Peyer's patch (tissue), 4 donors: ENCODE measurements around the gene NAT10. TPM values are rescaled to one million over a fixed set of nuclear protein-coding genes. Genes with fewer than 3 reads are reported as not detected.
A peak's percentile ranks its signal among the peaks of the same experiment; 100 is the strongest.

Experiments used
- DNase-seq, 3 donors: peaks; one replicate each; pipeline ENCODE4 v3.0.0-alpha.2; 2017 to 2019
- H3K27ac ChIP-seq, 4 donors: fragments of 200-600 bp; sonication (generic); one replicate each; pipeline ENCODE4 v1.5.1; 2016 to 2019
- H3K27me3 ChIP-seq, 2 donors: fragments of 200-600 bp; sonication (generic); one replicate each; pipeline ENCODE4 v1.5.1; 2019
- H3K36me3 ChIP-seq, 3 donors: fragments of 200-600 bp; sonication (generic); one replicate each; pipeline ENCODE4 v1.5.1; 2016 to 2019
- H3K4me1 ChIP-seq, 4 donors: fragments of 200-600 bp; sonication (generic); one replicate each; pipeline ENCODE4 v1.5.1; 2016 to 2019
- H3K4me3 ChIP-seq, 4 donors: fragments of 200-600 bp; sonication (generic); 1 replicate in 3 of 4; 2 replicates in 1 of 4; pipeline ENCODE4 v1.5.1; 2016 to 2019; ENCODE audit warnings: mild to moderate bottlenecking in 1 of 4
- H3K9me3 ChIP-seq, 4 donors: fragments of 200-600 bp; sonication (generic); one replicate each; pipeline ENCODE4 v1.5.1; 2016 to 2019; ENCODE audit warnings: mild to moderate bottlenecking in 1 of 4
- POLR2A ChIP-seq, 2 donors: fragments of 450-650 bp; IDR thresholded peaks; one replicate each; pipeline ENCODE4 v1.5.1; 2017; ENCODE audit warnings: antibody characterized with exemption in 2 of 2, mild to moderate bottlenecking in 2 of 2, moderate library complexity in 2 of 2
- total RNA-seq, 4 donors: library from RNA; depleted of rRNA; stranded (reverse); fragments of >200 nt; gene quantifications; one replicate each; pipeline ENCODE4 v1.1.0, GENCODE V29; 2016
- TF ChIP-seq, protein P1 (sequence below), 6 experiments: fragments of 450-650 bp in 4 of 6; fragments of 200-600 bp in 2 of 6; sonication (generic) in 1 of 6; IDR thresholded peaks; one replicate each; pipeline ENCODE4 v1.5.1; 2017 to 2019; ENCODE audit warnings: antibody characterized with exemption in 6 of 6, mild to moderate bottlenecking in 3 of 6, moderate library complexity in 1 of 6

Gene NAT10
- total RNA-seq, 4 donors from 2014 or later, result 13.3 to 56.9 (median 24.2) TPM

DNA sequence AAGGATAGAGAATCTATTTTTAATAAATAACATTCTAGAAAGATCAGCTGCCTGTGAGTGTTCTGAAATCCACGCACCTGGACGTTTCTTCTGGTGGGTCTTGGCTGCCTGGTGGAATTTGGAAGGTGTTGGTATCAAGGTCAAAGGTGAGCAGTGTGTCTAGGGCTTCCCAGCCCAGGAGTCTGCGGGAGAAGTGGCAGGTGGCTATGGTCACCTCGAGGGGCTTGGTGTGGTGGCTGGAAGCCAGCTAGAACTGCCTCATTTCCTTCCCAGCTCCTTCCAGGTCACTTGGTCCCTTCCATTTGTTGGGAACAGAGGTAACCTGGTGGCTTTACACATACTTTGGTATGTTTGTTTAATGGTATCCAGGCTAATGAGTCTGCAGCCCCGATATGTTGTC lies 41.4 kb downstream of the NAT10 start:
- Histone ChIP-seq H3K9me3 (no peaks in the 10 kb centered on the region), H3K27ac (no peak overlapping the region), H3K4me3 (no peak overlapping the region), H3K4me1 (peaks cover 0 to 16% (median 0%) of the 10 kb centered on the region in 4 donors), H3K36me3 (peaks cover 0 to 79% (median 0%) of the 10 kb centered on the region in 3 donors), H3K27me3 (no peaks in the 10 kb centered on the region)
- no peak for DNase-seq
- TF ChIP-seq, protein P1, sequence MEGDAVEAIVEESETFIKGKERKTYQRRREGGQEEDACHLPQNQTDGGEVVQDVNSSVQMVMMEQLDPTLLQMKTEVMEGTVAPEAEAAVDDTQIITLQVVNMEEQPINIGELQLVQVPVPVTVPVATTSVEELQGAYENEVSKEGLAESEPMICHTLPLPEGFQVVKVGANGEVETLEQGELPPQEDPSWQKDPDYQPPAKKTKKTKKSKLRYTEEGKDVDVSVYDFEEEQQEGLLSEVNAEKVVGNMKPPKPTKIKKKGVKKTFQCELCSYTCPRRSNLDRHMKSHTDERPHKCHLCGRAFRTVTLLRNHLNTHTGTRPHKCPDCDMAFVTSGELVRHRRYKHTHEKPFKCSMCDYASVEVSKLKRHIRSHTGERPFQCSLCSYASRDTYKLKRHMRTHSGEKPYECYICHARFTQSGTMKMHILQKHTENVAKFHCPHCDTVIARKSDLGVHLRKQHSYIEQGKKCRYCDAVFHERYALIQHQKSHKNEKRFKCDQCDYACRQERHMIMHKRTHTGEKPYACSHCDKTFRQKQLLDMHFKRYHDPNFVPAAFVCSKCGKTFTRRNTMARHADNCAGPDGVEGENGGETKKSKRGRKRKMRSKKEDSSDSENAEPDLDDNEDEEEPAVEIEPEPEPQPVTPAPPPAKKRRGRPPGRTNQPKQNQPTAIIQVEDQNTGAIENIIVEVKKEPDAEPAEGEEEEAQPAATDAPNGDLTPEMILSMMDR (IDR thresholded peaks at IDR 0.05), result no peak
- TF ChIP-seq POLR2A (IDR thresholded peaks at IDR 0.05), result no peak

DNA sequence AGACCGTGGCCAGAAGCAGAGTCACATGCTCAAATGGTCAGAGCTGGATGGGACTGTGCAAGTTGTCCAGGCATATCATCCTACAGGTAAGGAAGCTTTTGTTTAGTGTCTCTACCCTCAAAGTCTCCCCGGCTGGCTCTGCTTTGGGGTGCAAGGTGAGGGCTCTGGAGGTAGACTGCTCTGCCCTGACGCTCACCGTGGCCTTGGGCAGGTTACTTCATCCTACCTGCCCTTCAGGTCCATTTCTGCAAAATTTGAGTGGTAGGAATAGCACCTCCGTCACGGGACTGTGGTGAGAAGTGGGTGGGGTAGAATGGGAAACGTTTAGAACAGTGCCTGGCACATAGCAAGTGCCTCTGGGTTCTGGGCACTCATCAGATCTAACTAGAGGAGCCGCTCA lies 42.2 kb downstream of the NAT10 start:
- no peaks in the 10 kb centered on the region for H3K9me3 ChIP-seq
- no peak overlapping the region for H3K27ac ChIP-seq
- TF ChIP-seq POLR2A (IDR thresholded peaks at IDR 0.05), result no peak
- TF ChIP-seq, protein P1 (IDR thresholded peaks at IDR 0.05), result no peak
- H3K27me3 ChIP-seq, result no peaks in the 10 kb centered on the region
- H3K4me1 ChIP-seq, result peaks cover 0 to 16% (median 0%) of the 10 kb centered on the region in 4 donors
- H3K36me3 ChIP-seq, result peaks cover 0 to 72% (median 0%) of the 10 kb centered on the region in 3 donors
- no peak for DNase-seq
- H3K4me3 ChIP-seq, result no peak overlapping the region

DNA sequence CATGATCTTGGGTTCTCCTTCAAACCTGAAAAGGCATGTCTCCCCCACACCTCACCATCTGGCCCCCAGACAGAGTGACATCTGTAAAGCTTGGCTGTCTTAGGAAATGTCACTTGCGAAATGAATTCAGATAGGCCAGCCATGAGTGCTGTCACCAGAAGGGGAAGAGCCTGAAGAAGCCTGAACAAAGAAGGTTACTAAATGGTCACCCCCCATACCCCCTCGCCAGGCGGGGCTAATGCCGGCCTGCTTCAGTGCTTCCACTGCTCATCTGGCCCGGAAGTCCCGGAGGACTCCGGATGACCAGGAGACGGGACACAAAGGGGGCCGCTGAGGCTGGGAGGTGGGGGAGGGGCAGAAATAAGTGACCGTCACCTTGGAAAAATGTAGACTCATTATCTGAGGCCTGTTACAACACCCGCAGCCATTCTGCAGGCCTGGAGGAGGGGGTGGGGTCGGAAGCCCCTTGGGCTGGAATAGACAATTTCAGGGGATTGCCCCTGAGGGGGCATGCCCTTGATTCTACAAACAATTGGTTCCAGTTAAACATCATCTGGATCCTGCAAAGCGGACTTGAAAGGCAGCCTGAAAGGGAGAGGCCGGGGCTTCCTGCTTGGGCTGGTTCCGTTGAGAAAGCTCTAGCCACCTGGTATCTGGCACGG lies 43.2 kb downstream of the NAT10 start:
- Histone ChIP-seq H3K36me3 (peaks cover 0 to 62% (median 0%) of the 10 kb centered on the region in 3 donors), H3K4me1 (peaks cover 0 to 16% (median 1%) of the 10 kb centered on the region in 4 donors)
- DNase-seq, result no peak

DNA sequence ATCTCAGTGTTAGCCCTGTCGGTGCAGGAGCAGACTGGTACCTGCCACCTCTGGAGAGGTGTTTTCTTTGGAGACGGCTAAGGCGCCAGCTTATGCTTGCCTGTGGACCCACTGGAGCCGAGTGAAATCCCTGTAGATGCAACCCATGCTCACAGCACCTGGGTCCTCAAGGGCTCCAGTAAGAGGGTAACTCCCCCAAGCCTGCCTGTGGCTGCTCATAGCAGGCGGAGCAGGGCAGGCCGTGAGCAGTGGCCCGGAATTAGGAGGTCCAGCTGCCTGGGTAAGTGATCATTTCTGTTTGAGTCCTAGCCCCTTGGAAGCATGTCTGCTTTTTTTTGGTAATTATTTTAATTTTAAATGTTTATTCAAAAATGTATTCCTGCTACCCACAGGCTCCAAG lies 43.8 kb downstream of the NAT10 start:
- Histone ChIP-seq H3K27me3 (no peaks in the 10 kb centered on the region), H3K27ac (no peak overlapping the region), H3K36me3 (peaks cover 0 to 56% (median 0%) of the 10 kb centered on the region in 3 donors), H3K9me3 (no peaks in the 10 kb centered on the region), H3K4me1 (peaks cover 0 to 16% (median 2%) of the 10 kb centered on the region in 4 donors), H3K4me3 (no peak overlapping the region)
- TF ChIP-seq POLR2A (IDR thresholded peaks at IDR 0.05), result no peak
- TF ChIP-seq, protein P1 (IDR thresholded peaks at IDR 0.05), result no peak
- DNase-seq, result no peak

More for the DNA sequence above, 43.2 kb downstream of the NAT10 start:
- Histone ChIP-seq H3K4me3 (no peak overlapping the region), H3K9me3 (no peaks in the 10 kb centered on the region), H3K27me3 (no peaks in the 10 kb centered on the region), H3K27ac (no peak overlapping the region)
- TF ChIP-seq POLR2A (IDR thresholded peaks at IDR 0.05), result no peak
- TF ChIP-seq, protein P1 (IDR thresholded peaks at IDR 0.05), result no peak

DNA sequence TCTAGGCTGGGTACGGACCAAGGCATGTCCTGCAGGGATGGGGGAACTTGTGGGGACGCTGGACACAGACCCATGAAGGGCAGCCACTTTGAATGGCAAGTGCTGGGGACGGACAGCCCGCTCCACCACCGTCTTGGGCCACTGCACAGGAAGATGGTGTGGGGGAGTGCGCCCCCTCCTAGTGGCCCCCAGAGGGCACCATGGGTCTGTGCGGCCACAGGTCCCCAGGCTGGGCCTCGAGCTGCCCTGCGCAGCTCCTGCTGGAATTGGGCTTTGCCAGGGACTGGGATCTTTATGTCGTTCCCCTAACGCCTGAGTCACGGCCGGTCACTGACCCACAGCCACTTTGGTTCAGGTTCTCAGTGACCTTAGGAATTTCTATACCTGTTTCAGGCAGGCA lies 44.4 kb downstream of the NAT10 start:
- DNase-seq, result no peak
- H3K4me1 ChIP-seq, result peaks cover 0 to 16% (median 2%) of the 10 kb centered on the region in 4 donors
- peaks cover 0 to 55% (median 0%) of the 10 kb centered on the region in 3 donors for H3K36me3 ChIP-seq
- no peaks in the 10 kb centered on the region for H3K27me3 ChIP-seq
- no peak overlapping the region for H3K4me3 ChIP-seq
- no peak overlapping the region for H3K27ac ChIP-seq
- no peaks in the 10 kb centered on the region for H3K9me3 ChIP-seq
- TF ChIP-seq, protein P1 (IDR thresholded peaks at IDR 0.05), result peak in 3 of 6 experiments; percentile 6 to 20 (median 19)
- no peak for TF ChIP-seq POLR2A (IDR thresholded peaks at IDR 0.05)
